Sigmoid colon (tissue), 7 donors: ENCODE data around the gene SCN2A. TPM values are rescaled to one million over a fixed set of nuclear protein-coding genes. Genes with fewer than 3 reads are reported as not detected.

ENCODE experiments used
- DNase-seq: peaks from one replicate; pipeline ENCODE4 v3.0.0-alpha.2; 2019
- H3K27ac ChIP-seq, 4 donors: fragments of 200-600 bp; sonication (generic); one replicate each; pipeline ENCODE4 v1.5.1; 2016 to 2019; ENCODE audit warnings: mild to moderate bottlenecking in 1 of 4
- H3K27me3 ChIP-seq, 3 donors: fragments of 200-600 bp; sonication (generic); one replicate each; pipeline ENCODE4 v1.5.1; 2019; ENCODE audit warnings: mild to moderate bottlenecking in 1 of 3
- H3K36me3 ChIP-seq, 4 donors: fragments of 200-600 bp; sonication (generic); one replicate each; pipeline ENCODE4 v1.5.1; 2016 to 2019
- H3K4me1 ChIP-seq, 4 donors: fragments of 200-600 bp; sonication (generic); one replicate each; pipeline ENCODE4 v1.5.1; 2017 to 2019
- H3K4me3 ChIP-seq, 4 donors: fragments of 200-600 bp; sonication (generic); one replicate each; pipeline ENCODE4 v1.5.1; 2017 to 2019; ENCODE audit warnings: mild to moderate bottlenecking in 2 of 4, moderate library complexity in 1 of 4
- H3K9me3 ChIP-seq, 4 donors: fragments of 200-600 bp in 3 of 4; sonication (generic) in 3 of 4; one replicate each; pipeline versions ENCODE4 v1.5.1 to v1.6.1; 2013 to 2019
- EP300 ChIP-seq, 4 donors: sonication (generic); formaldehyde crosslinking; IDR thresholded peaks; one replicate each; pipeline ENCODE4 v1.6.1; 2017; ENCODE audit warnings: antibody characterized with exemption in 4 of 4
- POLR2A ChIP-seq, 2 donors: fragments of 450-650 bp; IDR thresholded peaks; one replicate each; pipeline ENCODE4 v1.6.1; 2016; ENCODE audit warnings: antibody characterized with exemption in 2 of 2, mild to moderate bottlenecking in 2 of 2, moderate library complexity in 2 of 2
- POLR2AphosphoS5 ChIP-seq, 4 donors: sonication (generic); formaldehyde crosslinking; IDR thresholded peaks; one replicate each; pipeline ENCODE4 v1.6.1; 2017; ENCODE audit warnings: antibody characterized with exemption in 4 of 4
- WGBS, 2 donors: extraction: QIAGEN DNeasy Blood & Tissue Kit; methylation state at CpG; one replicate each; pipeline ENCODE4 v1.1.7; 2013; 5-methylcytosine and 5-hydroxymethylcytosine counted together
- intact Hi-C: fragments of 100-400 bp; cut with DNase I; formaldehyde crosslinking; loops from one replicate; pipeline ENCODE4 v1.15.1; 2023
- polyA plus RNA-seq, 3 donors: library from polyadenylated mRNA; stranded (reverse); fragments of 200-250 nt; gene quantifications; one replicate each; pipeline ENCODE4 v1.2.3, GENCODE V29; 2013
- total RNA-seq, 4 donors: library from RNA; depleted of rRNA; stranded (reverse); fragments of >200 nt; gene quantifications; one replicate each; pipeline ENCODE4 v1.1.0, GENCODE V29; 2016
- TF ChIP-seq, protein P1 (sequence below), 4 experiments: fragments of 450-650 bp in 3 of 4; fragments of 200-600 bp in 1 of 4; IDR thresholded peaks; one replicate each; pipeline ENCODE4 v1.5.1; 2016 to 2019; ENCODE audit warnings: antibody characterized with exemption in 4 of 4, mild to moderate bottlenecking in 3 of 4, moderate library complexity in 2 of 4
- donor health status: healthy with polysubstance abuse.
- donor health status: Bipolar disorder and iron deficiency.
- donor health status: healthy.

SCN2A gene
- total and polyA plus RNA-seq, 7 donors, result under 0.01 to 1.1 (median 0.58) TPM; not detected in 1

GRCh38 chr2:165273176-165273575 lies 34.0 kb downstream of the SCN2A start:
- H3K4me3 ChIP-seq, result no peak overlapping the region
- intact Hi-C loops, result no loop called here

GRCh38 chr2:165274698-165275097 lies 35.5 kb downstream of the SCN2A start:
- Histone ChIP-seq H3K27ac (peak overlapping the region in 1 of 4 donors; percentile 59), H3K4me3 (no peak overlapping the region), H3K36me3 (no peaks in the 10 kb centered on the region), H3K4me1 (peaks cover 0 to 8% (median 4%) of the 10 kb centered on the region in 4 donors), H3K9me3 (no peaks in the 10 kb centered on the region), H3K27me3 (no peaks in the 10 kb centered on the region)
- WGBS, 2 donors, result 69 to 78% methylated on average over 5 of the region's 5 CpGs
- peak; percentile 66 for DNase-seq
- intact Hi-C loops, result no loop called here
- TF ChIP-seq, protein P1, sequence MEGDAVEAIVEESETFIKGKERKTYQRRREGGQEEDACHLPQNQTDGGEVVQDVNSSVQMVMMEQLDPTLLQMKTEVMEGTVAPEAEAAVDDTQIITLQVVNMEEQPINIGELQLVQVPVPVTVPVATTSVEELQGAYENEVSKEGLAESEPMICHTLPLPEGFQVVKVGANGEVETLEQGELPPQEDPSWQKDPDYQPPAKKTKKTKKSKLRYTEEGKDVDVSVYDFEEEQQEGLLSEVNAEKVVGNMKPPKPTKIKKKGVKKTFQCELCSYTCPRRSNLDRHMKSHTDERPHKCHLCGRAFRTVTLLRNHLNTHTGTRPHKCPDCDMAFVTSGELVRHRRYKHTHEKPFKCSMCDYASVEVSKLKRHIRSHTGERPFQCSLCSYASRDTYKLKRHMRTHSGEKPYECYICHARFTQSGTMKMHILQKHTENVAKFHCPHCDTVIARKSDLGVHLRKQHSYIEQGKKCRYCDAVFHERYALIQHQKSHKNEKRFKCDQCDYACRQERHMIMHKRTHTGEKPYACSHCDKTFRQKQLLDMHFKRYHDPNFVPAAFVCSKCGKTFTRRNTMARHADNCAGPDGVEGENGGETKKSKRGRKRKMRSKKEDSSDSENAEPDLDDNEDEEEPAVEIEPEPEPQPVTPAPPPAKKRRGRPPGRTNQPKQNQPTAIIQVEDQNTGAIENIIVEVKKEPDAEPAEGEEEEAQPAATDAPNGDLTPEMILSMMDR (IDR thresholded peaks at IDR 0.05), result no peak
- TF ChIP-seq EP300 (IDR thresholded peaks at IDR 0.05), result no peak
- peak in 1 of 4 donors; percentile 40 for TF ChIP-seq POLR2AphosphoS5 (IDR thresholded peaks at IDR 0.05)
- TF ChIP-seq POLR2A (IDR thresholded peaks at IDR 0.05), result no peak

More at GRCh38 chr2:165273176-165273575, 34.0 kb downstream of the SCN2A start:
- no peak for DNase-seq
- Histone ChIP-seq H3K36me3 (no peaks in the 10 kb centered on the region), H3K9me3 (no peaks in the 10 kb centered on the region), H3K4me1 (peaks cover 0 to 8% (median 4%) of the 10 kb centered on the region in 4 donors), H3K27ac (no peak overlapping the region), H3K27me3 (no peaks in the 10 kb centered on the region)
- TF ChIP-seq EP300 (IDR thresholded peaks at IDR 0.05) (no peak), POLR2A (IDR thresholded peaks at IDR 0.05) (no peak), POLR2AphosphoS5 (IDR thresholded peaks at IDR 0.05) (no peak)
- TF ChIP-seq, protein P1 (IDR thresholded peaks at IDR 0.05), result no peak

- 83 to 85% methylated on average over 2 of the region's 2 CpGs for WGBS, 2 donors
Observed at GRCh38 chr2:165275932-165276331, 36.7 kb downstream of the SCN2A start.

GRCh38 chr2:165277295-165277694 lies 38.1 kb downstream of the SCN2A start:
- no peak overlapping the region for H3K27ac ChIP-seq
- H3K36me3 ChIP-seq, result no peaks in the 10 kb centered on the region
- no peak overlapping the region for H3K4me3 ChIP-seq
- peaks cover 0 to 8% (median 4%) of the 10 kb centered on the region in 4 donors for H3K4me1 ChIP-seq
- intact Hi-C loops, result no loop called here
- DNase-seq, result no peak
- TF ChIP-seq POLR2AphosphoS5 (IDR thresholded peaks at IDR 0.05), result no peak
- no peak for TF ChIP-seq EP300 (IDR thresholded peaks at IDR 0.05)
- TF ChIP-seq, protein P1 (IDR thresholded peaks at IDR 0.05), result no peak
- no peak for TF ChIP-seq POLR2A (IDR thresholded peaks at IDR 0.05)
- no peaks in the 10 kb centered on the region for H3K27me3 ChIP-seq
- H3K9me3 ChIP-seq, result no peaks in the 10 kb centered on the region

More at GRCh38 chr2:165275932-165276331, 36.7 kb downstream of the SCN2A start:
- Histone ChIP-seq H3K27ac (no peak overlapping the region), H3K36me3 (no peaks in the 10 kb centered on the region), H3K9me3 (no peaks in the 10 kb centered on the region), H3K4me1 (peaks cover 0 to 8% (median 4%) of the 10 kb centered on the region in 4 donors), H3K4me3 (no peak overlapping the region), H3K27me3 (no peaks in the 10 kb centered on the region)
- intact Hi-C loops, result no loop called here
- TF ChIP-seq, protein P1 (IDR thresholded peaks at IDR 0.05), result no peak
- DNase-seq, result no peak
